Prostate gland (tissue), 2 donors: ENCODE results near the gene TMX2.

ENCODE experiments used
- CTCF ChIP-seq, 4 experiments: fragments of 200-600 bp in 2 of 4; fragments of 450-650 bp in 2 of 4; sonication (generic) in 2 of 4; IDR thresholded peaks; 1 replicate in 3 of 4; 2 replicates in 1 of 4; pipeline ENCODE4 v1.5.1; 2016 to 2019; ENCODE audit warnings: antibody characterized with exemption in 4 of 4, mild to moderate bottlenecking in 2 of 4, moderate library complexity in 2 of 4
- POLR2A ChIP-seq: fragments of 450-650 bp; IDR thresholded peaks from one replicate; pipeline ENCODE4 v1.6.1; 2016; ENCODE audit warnings: antibody characterized with exemption, mild to moderate bottlenecking
- POLR2AphosphoS5 ChIP-seq: sonication (generic); formaldehyde crosslinking; IDR thresholded peaks from one replicate; pipeline ENCODE4 v1.6.1; 2017; ENCODE audit warnings: antibody characterized with exemption

- no peak for TF ChIP-seq CTCF (IDR thresholded peaks at IDR 0.05)
- no peak for TF ChIP-seq POLR2AphosphoS5
- TF ChIP-seq POLR2A: no peak
These were observed 60.7 kb downstream of the TMX2 start for GRCh38 chr11:57773026-57773598.
